GM18951 (cell line): ENCODE data around the gene DOK7.

ENCODE experiments used
- POLR2A ChIP-seq: IDR thresholded peaks from 4 replicates; pipeline ENCODE4 v1.6.1; 2011; ENCODE audit warnings: mild to moderate bottlenecking; ENCODE audit not compliant: insufficient read length, insufficient read depth; ENCODE audit errors: extremely low read depth
- in situ Hi-C: fragments of 300-500 bp; cut with MboI; formaldehyde crosslinking; loops from one replicate; pipeline ENCODE4 v1.12.0; 2022; ENCODE audit warnings: low sequenced_read_pairs, mixed read lengths, inconsistent platforms; ENCODE audit not compliant: unreplicated experiment

DOK7 gene

GRCh38 chr4:3434881-3435685 lies 28.0 kb upstream of the DOK7 start:
- no peak for TF ChIP-seq POLR2A
- in situ Hi-C loops = no loop called here

GRCh38 chr4:3435686-3435956 lies 27.5 kb upstream of the DOK7 start:
- no peak for TF ChIP-seq POLR2A
- in situ Hi-C loops = no loop called here

GRCh38 chr4:3436048-3436797 lies 26.9 kb upstream of the DOK7 start:
- in situ Hi-C loops = no loop called here
- no peak for TF ChIP-seq POLR2A

GRCh38 chr4:3436798-3437581 lies 26.1 kb upstream of the DOK7 start:
- in situ Hi-C loops = no loop called here

GRCh38 chr4:3437582-3437936 lies 25.5 kb upstream of the DOK7 start:
- in situ Hi-C loops = no loop called here
- no peak for TF ChIP-seq POLR2A

More at GRCh38 chr4:3436798-3437581, 26.1 kb upstream of the DOK7 start:
- TF ChIP-seq POLR2A = no peak

GRCh38 chr4:3437998-3438846 lies 24.9 kb upstream of the DOK7 start:
- in situ Hi-C loops = no loop called here
- TF ChIP-seq POLR2A = no peak

- TF ChIP-seq POLR2A = no peak
- in situ Hi-C loops = no loop called here
Measured at GRCh38 chr4:3438847-3439180, 24.3 kb upstream of the DOK7 start.

GRCh38 chr4:3439391-3439790 lies 23.7 kb upstream of the DOK7 start:
- no peak for TF ChIP-seq POLR2A
- in situ Hi-C loops = no loop called here

GRCh38 chr4:3440011-3440410 lies 23.1 kb upstream of the DOK7 start:
- in situ Hi-C loops = no loop called here
- no peak for TF ChIP-seq POLR2A

- in situ Hi-C loops = no loop called here
- TF ChIP-seq POLR2A = no peak
Measured at GRCh38 chr4:3440979-3441500, 22.1 kb upstream of the DOK7 start.

GRCh38 chr4:3441501-3442459 lies 21.3 kb upstream of the DOK7 start, which contains the start of gene HGFAC:
Gene HGFAC (plus strand): TSS chr4:3441968. CDS start chr4:3442002, 34 bp downstream.
- no peak for TF ChIP-seq POLR2A
- in situ Hi-C loops = no loop called here
